ENCODE results near the gene MELTF.

The MELTF gene

GRCh38 chr3:197014024-197014423 is 15.6 kb downstream of the MELTF start:
- Histone ChIP-seq H3K9me3 (ENCODE audit: severe bottlenecking) (no peaks in the 10 kb centered on the region), H3K27ac (no peak overlapping the region), H3K4me3 (ENCODE audit: low read depth, low read length) (no peak overlapping the region), H3K36me3 (no peaks in the 10 kb centered on the region), H3K27me3 (ENCODE audit: insufficient read depth, low read depth, severe bottlenecking) (no peaks in the 10 kb centered on the region)
- no peak for TF ChIP-seq CTCF (IDR thresholded peaks at IDR 0.05; ENCODE audit: low read depth, low read length)
- no peak for DNase-seq

- no peaks in the 10 kb centered on the region for H3K27me3 ChIP-seq (ENCODE audit: insufficient read depth, low read depth, severe bottlenecking)
- no peaks in the 10 kb centered on the region for H3K36me3 ChIP-seq
- TF ChIP-seq CTCF (IDR thresholded peaks at IDR 0.05; ENCODE audit: low read depth, low read length): no peak
- no peaks in the 10 kb centered on the region for H3K9me3 ChIP-seq (ENCODE audit: severe bottlenecking)
- no peak overlapping the region for H3K27ac ChIP-seq
- no peak for DNase-seq
- no peak overlapping the region for H3K4me3 ChIP-seq (ENCODE audit: low read depth, low read length)
These were observed 17.1 kb downstream of the MELTF start for GRCh38 chr3:197012540-197012883.

GRCh38 chr3:197011780-197012539 is 17.7 kb downstream of the MELTF start:
- TF ChIP-seq CTCF (IDR thresholded peaks at IDR 0.05; ENCODE audit: low read depth, low read length): no peak

GRCh38 chr3:197010556-197011351 is 18.9 kb downstream of the MELTF start:
- Histone ChIP-seq H3K27me3 (ENCODE audit: insufficient read depth, low read depth, severe bottlenecking) (no peaks in the 10 kb centered on the region), H3K9me3 (ENCODE audit: severe bottlenecking) (no peaks in the 10 kb centered on the region), H3K36me3 (no peaks in the 10 kb centered on the region), H3K27ac (no peak overlapping the region), H3K4me3 (ENCODE audit: low read depth, low read length) (no peak overlapping the region)
- DNase-seq: no peak
- TF ChIP-seq CTCF (IDR thresholded peaks at IDR 0.05; ENCODE audit: low read depth, low read length): no peak

More at GRCh38 chr3:197011780-197012539, 17.7 kb downstream of the MELTF start:
- H3K27me3 ChIP-seq (ENCODE audit: insufficient read depth, low read depth, severe bottlenecking): no peaks in the 10 kb centered on the region
- H3K36me3 ChIP-seq: no peaks in the 10 kb centered on the region
- no peak for DNase-seq
- H3K27ac ChIP-seq: no peak overlapping the region
- H3K4me3 ChIP-seq (ENCODE audit: low read depth, low read length): no peak overlapping the region
- no peaks in the 10 kb centered on the region for H3K9me3 ChIP-seq (ENCODE audit: severe bottlenecking)

GRCh38 chr3:197009532-197010019 is 20.0 kb downstream of the MELTF start:
- no peak for DNase-seq
- TF ChIP-seq CTCF (IDR thresholded peaks at IDR 0.05; ENCODE audit: low read depth, low read length): no peak
- no peaks in the 10 kb centered on the region for H3K9me3 ChIP-seq (ENCODE audit: severe bottlenecking)
- H3K27ac ChIP-seq: no peak overlapping the region
- no peaks in the 10 kb centered on the region for H3K27me3 ChIP-seq (ENCODE audit: insufficient read depth, low read depth, severe bottlenecking)
- no peak overlapping the region for H3K4me3 ChIP-seq (ENCODE audit: low read depth, low read length)
- no peaks in the 10 kb centered on the region for H3K36me3 ChIP-seq

Data from WERI-Rb-1 (cell line).